Prostate gland (tissue), 2 donors: ENCODE data around the gene THEM4. TPM values are rescaled to one million over a fixed set of nuclear protein-coding genes. Genes with fewer than 3 reads are reported as not detected.
A peak's percentile ranks its signal among the peaks of the same experiment; 100 is the strongest.

Experiments used
- DNase-seq: peaks from one replicate; pipeline ENCODE4 v3.0.0-alpha.2; 2019; ENCODE audit warnings: low spot score
- H3K27ac ChIP-seq, 2 donors: fragments of 200-600 bp; sonication (generic); 2 replicates each; pipeline ENCODE4 v1.5.1; 2017 to 2019
- H3K27me3 ChIP-seq: fragments of 200-600 bp; sonication (generic); replicated peaks from 2 replicates; pipeline ENCODE4 v1.5.1; 2019; ENCODE audit not compliant: insufficient read depth
- H3K36me3 ChIP-seq, 2 donors: fragments of 200-600 bp; sonication (generic); 1 replicate in 1 of 2; 2 replicates in 1 of 2; pipeline versions ENCODE4 v1.5.1 to v1.8.1; 2017 to 2019
- H3K4me1 ChIP-seq: fragments of 200-600 bp; sonication (generic); replicated peaks from 2 replicates; pipeline ENCODE4 v1.5.1; 2019
- H3K4me3 ChIP-seq, 2 donors: fragments of 200-600 bp; sonication (generic); 2 replicates each; pipeline ENCODE4 v1.5.1; 2017 to 2019
- H3K9me3 ChIP-seq: fragments of 200-600 bp; sonication (generic); 2 replicates; pipeline ENCODE4 v1.5.1; 2017
- POLR2A ChIP-seq: fragments of 450-650 bp; IDR thresholded peaks from one replicate; pipeline ENCODE4 v1.6.1; 2016; ENCODE audit warnings: antibody characterized with exemption, mild to moderate bottlenecking
- POLR2AphosphoS5 ChIP-seq: sonication (generic); formaldehyde crosslinking; IDR thresholded peaks from one replicate; pipeline ENCODE4 v1.6.1; 2017; ENCODE audit warnings: antibody characterized with exemption
- WGBS: methylation state at CpG from one replicate; pipeline ENCODE4 v1.1.5; 2018; 5-methylcytosine and 5-hydroxymethylcytosine counted together
- intact Hi-C: fragments of 100-400 bp; cut with DNase I; formaldehyde crosslinking; loops from one replicate; pipeline ENCODE4 v1.14.2; 2022
- total RNA-seq, 2 donors: library from RNA; depleted of rRNA; stranded (reverse); fragments of >200 nt; gene quantifications; one replicate each; pipeline ENCODE4 v1.1.0, GENCODE V29; 2016
- TF ChIP-seq, protein P1 (sequence below), 4 experiments: fragments of 200-600 bp in 2 of 4; fragments of 450-650 bp in 2 of 4; sonication (generic) in 2 of 4; IDR thresholded peaks; 1 replicate in 3 of 4; 2 replicates in 1 of 4; pipeline ENCODE4 v1.5.1; 2016 to 2019; ENCODE audit warnings: antibody characterized with exemption in 4 of 4, mild to moderate bottlenecking in 2 of 4, moderate library complexity in 2 of 4

The THEM4 gene
- 10 to 100 TPM; 21.2 to 30.3 TPM for total RNA-seq

GRCh38 chr1:151909167-151910149 is at the start of gene THEM4:
Gene THEM4, minus strand, starts transcription at chr1:151909511. Its CDS starts 53 bp downstream, at chr1:151909458.
- 1% methylated on average over 62 of the region's 73 CpGs for WGBS

GRCh38 chr1:151958959-151959358 is 49.6 kb upstream of the THEM4 start:
- intact Hi-C loops = no loop called here
- H3K9me3 ChIP-seq = no peaks in the 10 kb centered on the region
- no peaks in the 10 kb centered on the region for H3K27me3 ChIP-seq
- no peak for DNase-seq
- H3K27ac ChIP-seq = no peak overlapping the region
- H3K4me1 ChIP-seq = no peaks in the 10 kb centered on the region
- H3K36me3 ChIP-seq = no peaks in the 10 kb centered on the region
- WGBS = 85% methylated on average over 2 of the region's 2 CpGs
- no peak overlapping the region for H3K4me3 ChIP-seq
- TF ChIP-seq, protein P1, sequence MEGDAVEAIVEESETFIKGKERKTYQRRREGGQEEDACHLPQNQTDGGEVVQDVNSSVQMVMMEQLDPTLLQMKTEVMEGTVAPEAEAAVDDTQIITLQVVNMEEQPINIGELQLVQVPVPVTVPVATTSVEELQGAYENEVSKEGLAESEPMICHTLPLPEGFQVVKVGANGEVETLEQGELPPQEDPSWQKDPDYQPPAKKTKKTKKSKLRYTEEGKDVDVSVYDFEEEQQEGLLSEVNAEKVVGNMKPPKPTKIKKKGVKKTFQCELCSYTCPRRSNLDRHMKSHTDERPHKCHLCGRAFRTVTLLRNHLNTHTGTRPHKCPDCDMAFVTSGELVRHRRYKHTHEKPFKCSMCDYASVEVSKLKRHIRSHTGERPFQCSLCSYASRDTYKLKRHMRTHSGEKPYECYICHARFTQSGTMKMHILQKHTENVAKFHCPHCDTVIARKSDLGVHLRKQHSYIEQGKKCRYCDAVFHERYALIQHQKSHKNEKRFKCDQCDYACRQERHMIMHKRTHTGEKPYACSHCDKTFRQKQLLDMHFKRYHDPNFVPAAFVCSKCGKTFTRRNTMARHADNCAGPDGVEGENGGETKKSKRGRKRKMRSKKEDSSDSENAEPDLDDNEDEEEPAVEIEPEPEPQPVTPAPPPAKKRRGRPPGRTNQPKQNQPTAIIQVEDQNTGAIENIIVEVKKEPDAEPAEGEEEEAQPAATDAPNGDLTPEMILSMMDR (IDR thresholded peaks at IDR 0.05) = no peak
- TF ChIP-seq POLR2AphosphoS5 = no peak
- no peak for TF ChIP-seq POLR2A

More at GRCh38 chr1:151909167-151910149, at the start of gene THEM4:
- TF ChIP-seq POLR2A = peak; percentile 92
- peak; percentile 89 for TF ChIP-seq POLR2AphosphoS5
- TF ChIP-seq, protein P1 (IDR thresholded peaks at IDR 0.05) = peak in 3 of 4 experiments; percentile 31 to 50 (median 48)
- H3K27ac ChIP-seq = peak within 1 kb of the TSS; percentile 79
- peak; percentile 94 for DNase-seq
- H3K36me3 ChIP-seq = no peaks in the 10 kb centered on the region
- intact Hi-C loops = no loop called here
- peak within 1 kb of the TSS; percentile 64 to 68 for H3K4me3 ChIP-seq
- H3K4me1 ChIP-seq = no peaks in the 10 kb centered on the region
- no peaks in the 10 kb centered on the region for H3K9me3 ChIP-seq
- no peaks in the 10 kb centered on the region for H3K27me3 ChIP-seq

DNA sequence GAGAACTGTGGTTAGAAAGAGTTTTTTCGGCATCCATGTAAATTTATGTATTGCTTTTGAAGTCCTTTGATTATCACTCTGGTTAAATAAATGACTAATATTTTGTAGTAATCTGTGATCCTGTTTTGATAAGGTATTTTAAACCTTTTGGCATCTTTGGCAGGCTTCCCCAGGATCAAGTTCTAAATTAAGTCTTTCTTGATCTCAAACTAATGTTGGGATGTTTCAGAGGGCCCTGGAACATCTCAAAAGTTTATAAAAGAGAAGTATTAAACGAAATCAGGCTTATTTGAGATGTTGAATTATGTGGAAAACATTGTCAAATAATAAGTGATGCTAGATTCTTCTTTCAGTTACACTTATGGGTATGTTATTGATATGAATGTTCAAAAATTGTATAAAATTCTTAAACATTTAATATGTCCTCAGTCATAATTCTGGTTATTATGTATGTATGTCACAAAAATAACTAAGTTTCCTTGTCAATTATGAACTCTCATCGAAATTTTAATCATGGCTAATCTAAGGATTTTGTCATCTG is 47.7 kb upstream of the THEM4 start:
- WGBS = 82% methylated on average over 3 of the region's 3 CpGs
- DNase-seq = no peak
- no peak overlapping the region for H3K4me3 ChIP-seq
- H3K4me1 ChIP-seq = no peaks in the 10 kb centered on the region
- TF ChIP-seq, protein P1 (IDR thresholded peaks at IDR 0.05) = no peak
- TF ChIP-seq POLR2A = no peak
- TF ChIP-seq POLR2AphosphoS5 = no peak
- H3K27me3 ChIP-seq = no peaks in the 10 kb centered on the region
- no peak overlapping the region for H3K27ac ChIP-seq
- no peaks in the 10 kb centered on the region for H3K36me3 ChIP-seq
- intact Hi-C loops = no loop called here
- H3K9me3 ChIP-seq = no peaks in the 10 kb centered on the region

GRCh38 chr1:151953409-151954094 is 44.2 kb upstream of the THEM4 start:
- Histone ChIP-seq H3K4me3 (no peak overlapping the region), H3K27me3 (no peaks in the 10 kb centered on the region), H3K4me1 (no peaks in the 10 kb centered on the region), H3K9me3 (no peaks in the 10 kb centered on the region), H3K36me3 (no peaks in the 10 kb centered on the region), H3K27ac (no peak overlapping the region)
- TF ChIP-seq, protein P1 (IDR thresholded peaks at IDR 0.05) = no peak
- TF ChIP-seq POLR2A (no peak), POLR2AphosphoS5 (no peak)
- DNase-seq = no peak
- WGBS = 74% methylated on average over 7 of the region's 7 CpGs
- intact Hi-C loops = no loop called here
